Activated naive CD4-positive, alpha-beta T cell treated with anti-CD3 and anti-CD28 coated beads, Interleukin-2, amount 50 U/mL, for 72 hours (primary cell): ENCODE measurements around the gene LGI4. TPM values are rescaled to one million over a fixed set of nuclear protein-coding genes. Genes with fewer than 3 reads are reported as not detected.

Source experiments
- ATAC-seq, 2 donors: fragments of 150-1000 bp; cut with Tn5 transposase; 2 replicates each; pipeline ENCODE4 v1.10.0; 2021; ENCODE audit warnings: mild to moderate bottlenecking in 2 of 2, moderate library complexity in 2 of 2
- DNase-seq, 2 donors: peaks; one replicate each; pipeline ENCODE4 v3.0.0; 2021 to 2022; ENCODE audit warnings: low spot score in 2 of 2
- H3K27ac Mint-ChIP-seq, 2 donors: one replicate each; pipeline ENCODE4 v1.8.0; 2022; ENCODE audit warnings: mild to moderate bottlenecking in 2 of 2, mixed read lengths in 2 of 2
- H3K36me3 Mint-ChIP-seq, 2 donors: one replicate each; pipeline ENCODE4 v1.8.0; 2022; ENCODE audit warnings: mixed read lengths in 2 of 2
- H3K9me3 Mint-ChIP-seq, 2 donors: one replicate each; pipeline ENCODE4 v1.8.0; 2022; ENCODE audit warnings: mixed read lengths in 2 of 2
- total RNA-seq, 2 donors: library from RNA; stranded (reverse); gene quantifications; one replicate each; pipeline ENCODE4 v1.2.3, GENCODE V29; 2022

Gene LGI4
- total RNA-seq, 2 donors from 2014 or later, result 1.5 to 2.7 TPM

DNA sequence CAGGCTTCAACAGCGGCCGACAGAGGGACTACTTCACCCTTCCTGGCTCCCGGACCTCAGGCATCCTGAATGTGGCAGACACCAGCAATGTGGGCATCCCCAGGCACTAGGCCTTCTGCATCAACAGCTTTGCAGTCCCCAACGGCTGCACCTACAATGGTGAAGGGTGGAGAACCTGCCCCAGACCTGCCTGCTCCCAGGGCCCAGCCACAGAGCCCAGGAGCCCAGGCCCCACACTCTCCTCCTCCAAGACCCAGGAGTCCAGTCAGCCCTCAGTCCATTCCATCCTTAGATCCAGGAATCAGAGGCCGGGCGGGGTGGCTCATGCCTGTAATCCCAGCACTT is 58.9 kb downstream of the LGI4 start:
- no peak for DNase-seq
- Mint-ChIP-seq H3K36me3 (no peaks in the 10 kb centered on the region), H3K9me3 (no peaks in the 10 kb centered on the region), H3K27ac (no peak overlapping the region)
- no peak for ATAC-seq

DNA sequence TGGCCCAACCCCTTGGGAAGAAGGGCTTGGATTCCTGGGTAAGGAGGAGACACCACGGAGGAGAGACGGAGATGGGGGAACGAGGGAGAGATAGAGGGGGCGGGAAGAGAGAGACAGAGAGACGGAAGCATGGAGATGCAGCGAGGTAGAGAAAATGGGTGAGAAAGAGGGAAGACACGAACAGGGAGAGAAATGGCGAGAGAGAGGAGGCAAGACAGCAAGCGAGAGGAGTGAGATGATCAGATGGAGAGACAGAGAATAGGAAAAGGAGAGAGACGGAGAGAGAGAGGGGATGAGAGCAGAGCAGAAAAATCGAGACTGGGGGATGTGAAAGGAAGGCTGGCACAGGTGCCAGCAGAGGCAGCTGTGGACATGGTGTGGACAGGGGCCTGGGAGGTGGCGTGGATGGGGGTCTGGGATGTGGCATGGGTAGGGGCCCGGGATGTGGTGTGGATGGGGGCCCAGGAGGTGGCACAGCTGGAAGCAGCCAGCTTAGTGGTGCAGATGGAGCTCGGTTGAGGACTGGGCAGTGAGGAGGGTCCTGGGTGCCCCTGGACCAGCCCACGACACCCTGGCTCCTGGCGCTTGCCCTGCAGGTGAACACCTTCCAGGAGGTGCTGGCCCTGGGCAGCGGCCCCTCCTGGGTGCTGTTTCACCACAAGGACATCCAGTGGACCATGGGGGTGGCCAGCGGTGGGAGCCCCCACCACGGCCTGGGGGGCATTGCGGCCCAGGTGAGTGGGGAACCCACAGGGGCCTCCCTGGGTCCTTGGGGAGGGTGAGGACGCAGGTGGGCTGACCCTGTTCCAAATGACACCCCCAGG is 59.4 kb downstream of the LGI4 start:
- Mint-ChIP-seq H3K36me3 (no peaks in the 10 kb centered on the region), H3K9me3 (no peaks in the 10 kb centered on the region), H3K27ac (no peak overlapping the region)
- ATAC-seq (no peak), DNase-seq (no peak)

Other genes starting within 250 kb of the LGI4 start
- gene ZNF30, start 208.2 kb downstream of the LGI4 start, total RNA-seq, result 1 to 10 TPM; 4.4 to 4.6 TPM
- 1 to 10 TPM; 6.4 to 9.7 TPM for gene ZNF792, start 170.8 kb downstream of the LGI4 start, total RNA-seq
- 100 to 1,000 TPM; 158 to 160 TPM for gene GRAMD1A, start 134.7 kb downstream of the LGI4 start, total RNA-seq
- 1 to 10 TPM; 1.5 to 1.7 TPM for gene SCN1B, start 104.6 kb downstream of the LGI4 start, total RNA-seq
- not detected for gene HPN, start 93.3 kb downstream of the LGI4 start, total RNA-seq
- not detected for gene FXYD3, start 19.2 kb downstream of the LGI4 start, total RNA-seq
- 1 to 10 TPM; 1.4 to 2.1 TPM for gene FXYD1, start 3.8 kb upstream of the LGI4 start, total RNA-seq
- gene FXYD7, start 8.2 kb upstream of the LGI4 start, total RNA-seq, result 1 to 10 TPM in 1 of 2 donors, under 1 TPM in 1; 0.82 to 1.8 TPM
- 100 to 1,000 TPM; 279 to 283 TPM for gene FXYD5, start 19.7 kb upstream of the LGI4 start, total RNA-seq
- gene FAM187B, start 93.7 kb upstream of the LGI4 start, total RNA-seq, result not detected
- 10 to 100 TPM; 10.3 to 41.0 TPM for gene LSR, start 113.9 kb upstream of the LGI4 start, total RNA-seq
- 100 to 1,000 TPM; 146 to 150 TPM for gene USF2, start 133.9 kb upstream of the LGI4 start, total RNA-seq
- 1 to 10 TPM in 1 of 2 donors, under 1 TPM in 1; 0.61 to 1.7 TPM for gene HAMP, start 147.5 kb upstream of the LGI4 start, total RNA-seq
- 1 to 10 TPM in 1 of 2 donors, under 1 TPM in 1; 0.61 to 1.7 TPM for gene MAG, start 157.1 kb upstream of the LGI4 start, total RNA-seq
- 10 to 100 TPM in 1 of 2 donors, 1 to 10 TPM in 1; 7.0 to 48.2 TPM for gene CD22, start 194.1 kb upstream of the LGI4 start, total RNA-seq
- 1 to 10 TPM in 1 of 2 donors, under 1 TPM in 1; 0.23 to 1.5 TPM for gene FFAR1, start 212.8 kb upstream of the LGI4 start, total RNA-seq
- gene FFAR3, start 223.4 kb upstream of the LGI4 start, total RNA-seq, result 1 to 10 TPM; 1.4 to 5.1 TPM
- gene GPR42, start 236.0 kb upstream of the LGI4 start, total RNA-seq, result 1 to 10 TPM in 1 of 2 donors, under 1 TPM in 1; 0.50 to 1.8 TPM